Activated naive CD4-positive, alpha-beta T cell treated with anti-CD3 and anti-CD28 coated beads, Interleukin-2, amount 50 U/mL, for 72 hours (primary cell): ENCODE measurements around the gene SERPINA1. TPM values are rescaled to one million over a fixed set of nuclear protein-coding genes. Genes with fewer than 3 reads are reported as not detected.

Experiments used
- ATAC-seq, 2 donors: fragments of 150-1000 bp; cut with Tn5 transposase; 2 replicates each; pipeline ENCODE4 v1.10.0; 2021; ENCODE audit warnings: mild to moderate bottlenecking in 2 of 2, moderate library complexity in 2 of 2
- DNase-seq, 2 donors: peaks; one replicate each; pipeline ENCODE4 v3.0.0; 2021 to 2022; ENCODE audit warnings: low spot score in 2 of 2
- H3K27ac Mint-ChIP-seq, 2 donors: one replicate each; pipeline ENCODE4 v1.8.0; 2022; ENCODE audit warnings: mild to moderate bottlenecking in 2 of 2, mixed read lengths in 2 of 2
- H3K36me3 Mint-ChIP-seq, 2 donors: one replicate each; pipeline ENCODE4 v1.8.0; 2022; ENCODE audit warnings: mixed read lengths in 2 of 2
- H3K9me3 Mint-ChIP-seq, 2 donors: one replicate each; pipeline ENCODE4 v1.8.0; 2022; ENCODE audit warnings: mixed read lengths in 2 of 2
- total RNA-seq, 2 donors: library from RNA; stranded (reverse); gene quantifications; one replicate each; pipeline ENCODE4 v1.2.3, GENCODE V29; 2022

Gene SERPINA1
- total RNA-seq, 2 donors from 2014 or later = 1.5 to 29.9 TPM

- Mint-ChIP-seq H3K36me3 (peaks cover 0 to 7% of the 10 kb centered on the region in 2 donors), H3K27ac (no peak overlapping the region), H3K9me3 (peaks cover 10 to 13% of the 10 kb centered on the region in 2 donors)
- no peak for ATAC-seq
- DNase-seq = no peak
These were observed 16.2 kb upstream of the SERPINA1 start for GRCh38 chr14:94404561-94404960.

GRCh38 chr14:94403312-94403932 lies 15.0 kb upstream of the SERPINA1 start:
- DNase-seq = no peak
- Mint-ChIP-seq H3K27ac (no peak overlapping the region), H3K36me3 (no peaks in the 10 kb centered on the region), H3K9me3 (peaks cover 5 to 8% of the 10 kb centered on the region in 2 donors)
- ATAC-seq = no peak

GRCh38 chr14:94401083-94401482 lies 12.7 kb upstream of the SERPINA1 start:
- no peak for ATAC-seq
- DNase-seq = no peak
- H3K27ac Mint-ChIP-seq = no peak overlapping the region
- peaks cover 0 to 4% of the 10 kb centered on the region in 2 donors for H3K9me3 Mint-ChIP-seq
- no peaks in the 10 kb centered on the region for H3K36me3 Mint-ChIP-seq

DNA sequence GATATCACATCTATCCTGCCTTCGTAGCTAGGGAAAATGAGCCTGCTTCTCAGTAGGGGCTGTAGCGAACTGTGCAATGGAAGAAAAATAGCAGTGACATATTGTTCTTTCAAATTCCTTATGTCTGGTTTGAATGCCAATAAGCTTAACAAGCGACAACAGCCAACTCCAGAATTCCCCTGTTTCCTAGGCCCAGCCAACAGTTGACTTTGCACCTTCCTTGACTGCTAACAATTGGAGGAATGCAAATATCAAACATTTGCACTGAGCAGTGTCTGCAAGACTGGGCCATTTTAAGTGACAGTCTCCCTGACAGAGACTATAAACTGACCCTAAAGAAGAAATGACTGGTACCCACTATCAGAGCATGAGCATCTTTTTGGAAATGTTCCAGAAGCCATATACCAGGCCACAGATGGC lies 12.0 kb upstream of the SERPINA1 start:
- Mint-ChIP-seq H3K27ac (no peak overlapping the region), H3K9me3 (peaks cover 0 to 4% of the 10 kb centered on the region in 2 donors), H3K36me3 (no peaks in the 10 kb centered on the region)
- DNase-seq = no peak
- no peak for ATAC-seq

DNA sequence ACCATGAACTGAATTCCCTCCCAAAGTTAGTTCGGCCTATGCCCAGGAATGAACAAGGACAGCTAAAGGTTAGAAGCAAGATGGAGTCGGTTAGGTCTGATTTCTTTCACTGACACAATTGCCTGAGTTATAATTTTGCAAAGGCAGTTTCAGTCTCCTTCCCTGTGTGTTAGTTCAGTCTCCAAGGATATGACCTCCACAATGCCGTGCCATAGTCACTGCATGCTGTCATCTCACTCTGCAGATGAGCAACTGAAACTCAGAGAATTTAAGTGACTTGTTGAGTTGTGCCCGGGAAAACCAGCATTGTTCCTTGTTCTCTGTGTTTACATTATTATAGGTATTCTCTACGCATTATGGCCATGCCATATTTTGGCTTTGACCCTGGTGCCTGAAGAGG lies 10.1 kb upstream of the SERPINA1 start:
- DNase-seq = no peak
- Mint-ChIP-seq H3K36me3 (peaks cover 0 to 4% of the 10 kb centered on the region in 2 donors), H3K27ac (no peak overlapping the region), H3K9me3 (peaks cover 0 to 5% of the 10 kb centered on the region in 2 donors)
- no peak for ATAC-seq

DNA sequence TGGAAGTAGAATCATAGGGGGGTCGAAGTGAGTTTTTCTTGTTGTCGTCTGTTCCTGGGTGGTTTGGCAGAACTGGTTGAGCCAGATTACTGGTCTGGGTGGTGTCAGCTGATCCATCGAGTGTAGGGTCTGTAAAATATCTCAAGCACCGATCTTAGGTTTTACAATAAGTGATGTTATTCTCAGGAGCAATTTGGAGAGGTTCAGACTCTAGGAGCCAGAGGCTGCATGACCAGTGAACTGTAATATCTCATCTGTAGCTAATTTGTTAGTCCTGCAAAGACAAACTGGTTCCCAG lies 9.7 kb upstream of the SERPINA1 start:
- Mint-ChIP-seq H3K9me3 (peaks cover 0 to 5% of the 10 kb centered on the region in 2 donors), H3K36me3 (peaks cover 0 to 4% of the 10 kb centered on the region in 2 donors)
- no peak for ATAC-seq

GRCh38 chr14:94397289-94398181 lies 9.1 kb upstream of the SERPINA1 start:
- DNase-seq (no peak), ATAC-seq (no peak)
- no peak overlapping the region for H3K27ac Mint-ChIP-seq
- peaks cover 0 to 4% of the 10 kb centered on the region in 2 donors for H3K36me3 Mint-ChIP-seq
- peaks cover 0 to 5% of the 10 kb centered on the region in 2 donors for H3K9me3 Mint-ChIP-seq

More for the DNA sequence above, 9.7 kb upstream of the SERPINA1 start:
- no peak overlapping the region for H3K27ac Mint-ChIP-seq
- no peak for DNase-seq

- peaks cover 0 to 5% of the 10 kb centered on the region in 2 donors for H3K9me3 Mint-ChIP-seq
- no peak for DNase-seq
- no peak overlapping the region for H3K27ac Mint-ChIP-seq
- H3K36me3 Mint-ChIP-seq = peaks cover 0 to 4% of the 10 kb centered on the region in 2 donors
- ATAC-seq = no peak
These were observed 8.3 kb upstream of the SERPINA1 start for GRCh38 chr14:94396628-94397225.

- DNase-seq (no peak), ATAC-seq (no peak)
- Mint-ChIP-seq H3K9me3 (peaks cover 0 to 5% of the 10 kb centered on the region in 2 donors), H3K36me3 (peaks cover 0 to 4% of the 10 kb centered on the region in 2 donors), H3K27ac (no peak overlapping the region)
These were observed 7.6 kb upstream of the SERPINA1 start for GRCh38 chr14:94395888-94396574.

GRCh38 chr14:94395282-94395887 lies 7.0 kb upstream of the SERPINA1 start:
- H3K27ac Mint-ChIP-seq = peak overlapping the region in 1 of 2 donors; percentile 81
- DNase-seq = no peak
- ATAC-seq = no peak
- H3K36me3 Mint-ChIP-seq = peaks cover 0 to 4% of the 10 kb centered on the region in 2 donors
- H3K9me3 Mint-ChIP-seq = peaks cover 0 to 5% of the 10 kb centered on the region in 2 donors

DNA sequence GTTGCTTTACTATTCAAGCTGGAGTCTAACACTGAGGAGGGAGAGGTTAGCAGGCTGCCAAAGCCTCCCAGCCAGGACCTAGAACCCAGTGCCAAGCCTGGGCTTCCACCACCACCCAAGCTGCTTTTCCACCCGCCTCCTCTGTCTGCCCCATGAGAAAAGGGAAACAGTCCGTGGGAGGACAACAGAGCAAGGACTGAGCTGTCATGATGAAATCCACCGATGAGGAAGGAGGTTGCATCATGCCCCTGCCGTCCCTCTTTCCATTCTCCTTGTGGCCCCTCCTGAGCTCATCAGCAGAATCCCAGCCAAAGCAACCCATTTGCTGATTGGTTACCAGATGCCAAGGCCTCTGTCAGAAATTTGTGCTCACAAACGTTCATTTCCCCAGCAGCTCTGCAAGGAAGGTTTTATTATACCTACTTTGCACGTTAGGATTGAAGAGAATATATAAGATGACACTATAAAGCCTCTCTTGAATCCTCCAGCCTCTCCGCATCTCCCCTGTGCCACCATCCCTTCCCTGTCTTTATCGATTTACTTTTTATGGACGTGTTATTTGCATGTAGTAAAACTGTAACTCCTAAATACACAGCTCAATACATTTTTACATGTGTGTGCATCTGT lies 6.3 kb upstream of the SERPINA1 start:
- Mint-ChIP-seq H3K9me3 (peaks cover 0 to 5% of the 10 kb centered on the region in 2 donors), H3K27ac (peak overlapping the region; percentile 52 to 81), H3K36me3 (peaks cover 0 to 4% of the 10 kb centered on the region in 2 donors)
- ATAC-seq = peak; percentile 6 to 54
- no peak for DNase-seq

DNA sequence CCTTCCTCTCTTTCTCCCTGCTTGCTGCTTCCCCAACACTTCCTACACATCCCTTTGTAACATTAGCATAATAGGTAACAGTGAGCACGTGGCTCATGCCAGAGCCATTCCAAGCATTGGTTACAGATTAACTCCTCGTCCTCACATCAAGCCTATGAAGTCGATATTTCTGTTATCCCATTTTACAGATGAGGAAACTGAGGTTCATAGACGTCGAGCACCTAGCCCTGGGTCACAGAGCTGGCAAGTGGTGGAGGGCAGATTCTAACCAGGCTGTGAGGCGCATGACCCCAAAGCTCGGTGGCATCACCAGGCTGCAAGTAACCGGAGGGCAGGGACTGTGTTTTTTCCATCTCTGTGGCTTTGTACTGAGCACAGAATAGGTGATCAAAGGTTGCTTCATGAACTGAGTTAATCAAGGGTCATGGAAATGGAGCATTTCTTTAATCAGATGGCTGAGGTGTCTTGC lies 5.7 kb upstream of the SERPINA1 start:
- no peak for DNase-seq
- peak; percentile 26 to 67 for ATAC-seq
- H3K27ac Mint-ChIP-seq = peak overlapping the region in 1 of 2 donors; percentile 81
- peaks cover 0 to 4% of the 10 kb centered on the region in 2 donors for H3K36me3 Mint-ChIP-seq
- peaks cover 0 to 5% of the 10 kb centered on the region in 2 donors for H3K9me3 Mint-ChIP-seq

GRCh38 chr14:94393474-94393873 lies 5.1 kb upstream of the SERPINA1 start:
- peak overlapping the region in 1 of 2 donors; percentile 81 for H3K27ac Mint-ChIP-seq
- peaks cover 0 to 4% of the 10 kb centered on the region in 2 donors for H3K36me3 Mint-ChIP-seq
- ATAC-seq = no peak

DNA sequence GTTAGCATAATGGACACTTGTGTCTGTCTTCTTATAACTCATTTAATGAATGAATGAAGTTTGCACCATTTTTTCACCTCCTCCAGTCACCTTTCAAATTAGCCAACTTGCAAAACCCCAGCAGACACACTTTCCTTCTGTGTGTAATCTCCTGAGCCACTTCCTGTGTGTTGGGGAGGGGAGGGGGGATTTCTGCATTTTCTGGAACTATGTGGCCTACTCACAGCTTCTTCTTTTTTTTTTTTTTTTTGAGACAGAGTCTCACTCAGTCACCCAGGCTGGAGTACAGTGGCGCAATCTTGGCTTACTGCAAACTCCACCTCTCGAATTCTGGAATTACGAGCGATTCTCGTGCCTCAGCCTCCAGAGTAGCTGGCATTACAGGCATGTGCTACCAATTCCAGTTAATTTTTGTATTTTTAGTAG lies 4.1 kb upstream of the SERPINA1 start:
- ATAC-seq = peak; percentile 67 to 83

More at GRCh38 chr14:94393474-94393873, 5.1 kb upstream of the SERPINA1 start:
- H3K9me3 Mint-ChIP-seq = peaks cover 0 to 5% of the 10 kb centered on the region in 2 donors
- no peak for DNase-seq

GRCh38 chr14:94391281-94391975 lies 3.0 kb upstream of the SERPINA1 start:
- Mint-ChIP-seq H3K27ac (peak overlapping the region; percentile 57 to 87), H3K9me3 (peaks cover 0 to 5% of the 10 kb centered on the region in 2 donors), H3K36me3 (peaks cover 0 to 4% of the 10 kb centered on the region in 2 donors)
- DNase-seq = no peak
- ATAC-seq = peak in 1 of 2 donors; percentile 15

More for the DNA sequence above, 4.1 kb upstream of the SERPINA1 start:
- H3K36me3 Mint-ChIP-seq = peaks cover 0 to 4% of the 10 kb centered on the region in 2 donors
- DNase-seq = peak; percentile 27 to 55
- peaks cover 0 to 5% of the 10 kb centered on the region in 2 donors for H3K9me3 Mint-ChIP-seq
- peak overlapping the region in 1 of 2 donors; percentile 87 for H3K27ac Mint-ChIP-seq
